ENCODE measurements around the gene GAS2L1.

Gene GAS2L1

GRCh38 chr22:29315286-29316140 is 9.1 kb downstream of the GAS2L1 start, which contains the start of gene RASL10A:
TSS of gene RASL10A (minus strand) at chr22:29315697. CDS start at chr22:29315246, 451 bp downstream.
- Histone ChIP-seq H3K4me3 (ENCODE audit: low read depth in 1 of 2, low read length in 1 of 2) (no peak within 1 kb of the TSS), H3K27ac (no peak within 1 kb of the TSS), H3K9me3 (no peaks in the 10 kb centered on the region), H3K4me1 (ENCODE audit: control insufficient read depth in 1 of 2, insufficient read depth in 1 of 2, low read depth in 1 of 2, low read length in 1 of 2) (peaks cover 3 to 13% of the 10 kb centered on the region in 2 experiments), H3K27me3 (peaks cover 76% of the 10 kb centered on the region), H3K36me3 (no peaks in the 10 kb centered on the region)
- no peak for TF ChIP-seq CTCF (IDR thresholded peaks at IDR 0.05)

GRCh38 chr22:29316141-29316828 is 9.8 kb downstream of the GAS2L1 start:
- no peaks in the 10 kb centered on the region for H3K9me3 ChIP-seq
- H3K27ac ChIP-seq, result no peak overlapping the region
- TF ChIP-seq CTCF (IDR thresholded peaks at IDR 0.05), result no peak
- H3K27me3 ChIP-seq, result peaks cover 68% of the 10 kb centered on the region
- H3K36me3 ChIP-seq, result no peaks in the 10 kb centered on the region
- H3K4me1 ChIP-seq (ENCODE audit: control insufficient read depth in 1 of 2, insufficient read depth in 1 of 2, low read depth in 1 of 2, low read length in 1 of 2), result peaks cover 0 to 13% of the 10 kb centered on the region in 2 experiments
- H3K4me3 ChIP-seq (ENCODE audit: low read depth in 1 of 2, low read length in 1 of 2), result no peak overlapping the region

DNA sequence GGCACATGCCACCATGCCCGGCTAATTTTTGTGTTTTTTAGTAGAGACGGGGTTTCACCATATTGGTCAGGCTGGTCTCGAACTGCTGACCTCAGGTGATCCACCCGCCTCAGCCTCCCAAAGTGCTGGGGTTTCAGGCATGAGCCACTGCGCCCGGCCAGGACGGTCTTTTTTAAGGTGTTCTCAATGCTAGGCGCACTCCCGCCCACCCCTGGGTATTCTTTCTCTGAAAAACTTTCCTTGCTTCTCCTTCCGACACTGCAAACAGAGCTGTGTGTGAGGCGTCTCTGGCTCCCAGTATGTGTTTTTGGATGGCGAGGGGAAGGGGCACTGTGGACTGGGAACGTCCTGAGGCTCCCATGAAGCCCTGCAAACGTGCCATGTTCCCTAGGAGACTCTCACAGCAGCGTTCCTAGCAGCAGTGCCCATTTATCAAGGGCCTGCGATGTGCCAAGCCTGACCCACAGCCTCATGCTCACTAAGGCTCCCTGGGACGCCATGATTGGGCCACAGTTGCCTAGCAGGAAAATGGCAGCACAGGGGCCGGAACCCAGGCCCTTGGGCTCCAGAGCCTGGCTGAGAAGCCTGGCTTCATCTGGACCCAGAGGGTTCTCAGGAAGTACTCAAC is 11.5 kb downstream of the GAS2L1 start:
- TF ChIP-seq CTCF (IDR thresholded peaks at IDR 0.05), result no peak
- Histone ChIP-seq H3K4me1 (ENCODE audit: control insufficient read depth in 1 of 2, insufficient read depth in 1 of 2, low read depth in 1 of 2, low read length in 1 of 2) (peaks cover 0 to 13% of the 10 kb centered on the region in 2 experiments), H3K36me3 (no peaks in the 10 kb centered on the region), H3K4me3 (ENCODE audit: low read depth in 1 of 2, low read length in 1 of 2) (no peak overlapping the region), H3K27ac (no peak overlapping the region), H3K9me3 (no peaks in the 10 kb centered on the region), H3K27me3 (peaks cover 52% of the 10 kb centered on the region)

DNA sequence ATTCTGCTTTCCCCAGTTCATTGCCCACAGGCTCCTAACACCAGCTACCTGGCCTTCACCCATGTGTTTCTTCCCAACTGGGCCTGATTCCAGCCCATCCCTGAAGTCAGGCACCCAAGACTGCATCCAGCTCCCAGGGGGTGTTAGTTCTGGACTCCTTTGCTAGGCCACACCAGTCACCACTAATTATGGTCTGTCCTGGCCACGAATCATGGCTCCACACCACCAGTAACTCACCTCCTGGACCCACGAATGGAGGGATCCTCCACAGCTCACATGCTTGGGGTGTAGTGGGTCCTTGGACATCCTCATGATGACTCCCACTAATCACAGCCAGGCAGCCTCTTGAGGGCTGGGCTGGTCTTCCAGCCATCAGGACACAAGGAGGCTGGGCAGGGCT is 12.6 kb downstream of the GAS2L1 start:
- Histone ChIP-seq H3K9me3 (no peaks in the 10 kb centered on the region), H3K36me3 (no peaks in the 10 kb centered on the region), H3K4me3 (ENCODE audit: low read depth in 1 of 2, low read length in 1 of 2) (no peak overlapping the region), H3K27ac (no peak overlapping the region), H3K27me3 (peaks cover 40% of the 10 kb centered on the region), H3K4me1 (ENCODE audit: control insufficient read depth in 1 of 2, insufficient read depth in 1 of 2, low read depth in 1 of 2, low read length in 1 of 2) (peaks cover 0 to 13% of the 10 kb centered on the region in 2 experiments)
- no peak for TF ChIP-seq CTCF (IDR thresholded peaks at IDR 0.05)

- Histone ChIP-seq H3K9me3 (no peaks in the 10 kb centered on the region), H3K36me3 (peaks cover 2% of the 10 kb centered on the region), H3K4me1 (ENCODE audit: control insufficient read depth in 1 of 2, insufficient read depth in 1 of 2, low read depth in 1 of 2, low read length in 1 of 2) (peaks cover 0 to 2% of the 10 kb centered on the region in 2 experiments), H3K27ac (no peak overlapping the region), H3K27me3 (peaks cover 26% of the 10 kb centered on the region), H3K4me3 (ENCODE audit: low read depth in 1 of 2, low read length in 1 of 2) (no peak overlapping the region)
- no peak for TF ChIP-seq CTCF (IDR thresholded peaks at IDR 0.05)
These were observed 14.1 kb downstream of the GAS2L1 start for GRCh38 chr22:29320546-29320945.
